ENCODE results near the gene LMNTD2. TPM values are rescaled to one million over a fixed set of nuclear protein-coding genes. Genes with fewer than 3 reads are reported as not detected.

LMNTD2 gene
- total and polyA plus RNA-seq, 4 experiments from 2014 or later = 0.94 to 8.1 (median 4.2) TPM

- peak in 2 of 5 donors; percentile 22 to 66 for DNase-seq
- H3K4me3 Mint-ChIP-seq = peak overlapping the region; percentile 61 to 77 (median 74)
- no peaks in the 10 kb centered on the region for H3K9me3 ChIP-seq (ENCODE audit: control insufficient read depth in 1 of 2, low read length in 2 of 2)
- H3K36me3 Mint-ChIP-seq = peaks cover 0 to 4% of the 10 kb centered on the region in 2 donors
- H3K4me1 ChIP-seq (ENCODE audit: insufficient read depth, low read length) = peaks cover 11% of the 10 kb centered on the region
- H3K4me1 Mint-ChIP-seq = peaks cover 0 to 6% (median 5%) of the 10 kb centered on the region in 4 donors
- H3K27me3 Mint-ChIP-seq = no peaks in the 10 kb centered on the region
- H3K9me3 Mint-ChIP-seq = no peaks in the 10 kb centered on the region
- no peak overlapping the region for H3K4me3 ChIP-seq (ENCODE audit: low read length in 2 of 2)
- CTCF ChIA-PET (ENCODE audit: partially characterized antibody) = no interaction called here
- no peak overlapping the region for H3K27ac ChIP-seq (ENCODE audit: low read depth, low read length)
- POLR2A ChIA-PET (ENCODE audit: partially characterized antibody) = interaction anchor here (1.0 to 7.5 kb wide), 12 partner anchors 8 to 158 kb away, joined by 3 to 62 read pairs (median 6); partner anchors contain the start of genes DEAF1, LMNTD2, LRRC56 and PHRF1
- intact Hi-C loops (cut with micrococcal nuclease) = loop anchor here (1.0 kb wide), 1 partner anchor 7 kb away; the partner anchor contains the start of genes LMNTD2 and RASSF7
- no peaks in the 10 kb centered on the region for H3K27me3 ChIP-seq (ENCODE audit: insufficient read depth, low read length)
- no peaks in the 10 kb centered on the region for H3K36me3 ChIP-seq (ENCODE audit: insufficient read depth, low read length)
- peak overlapping the region; percentile 74 to 93 (median 84) for H3K27ac Mint-ChIP-seq
Measured at GRCh38 chr11:567629-568292, 7.2 kb upstream of the LMNTD2 start.

- peaks cover 14% of the 10 kb centered on the region for H3K4me1 ChIP-seq (ENCODE audit: insufficient read depth, low read length)
- Mint-ChIP-seq H3K4me3 (peak overlapping the region; percentile 61 to 77 (median 74)), H3K27ac (peak overlapping the region; percentile 74 to 93 (median 84)), H3K27me3 (no peaks in the 10 kb centered on the region), H3K4me1 (peaks cover 0 to 6% (median 5%) of the 10 kb centered on the region in 4 donors), H3K9me3 (no peaks in the 10 kb centered on the region), H3K36me3 (peaks cover 0 to 4% of the 10 kb centered on the region in 2 donors)
- intact Hi-C loops (cut with micrococcal nuclease) = no loop called here
- ChIA-PET CTCF (ENCODE audit: partially characterized antibody) (no interaction called here), POLR2A (ENCODE audit: partially characterized antibody) (interaction anchor here (1.0 to 7.5 kb wide), 8 partner anchors 8 to 159 kb away, joined by 3 to 62 read pairs (median 6); partner anchors contain the start of genes DEAF1, LRRC56, PHRF1 and TMEM80)
- H3K9me3 ChIP-seq (ENCODE audit: control insufficient read depth in 1 of 2, low read length in 2 of 2) = no peaks in the 10 kb centered on the region
- H3K27me3 ChIP-seq (ENCODE audit: insufficient read depth, low read length) = no peaks in the 10 kb centered on the region
- no peak overlapping the region for H3K4me3 ChIP-seq (ENCODE audit: low read length in 2 of 2)
- no peaks in the 10 kb centered on the region for H3K36me3 ChIP-seq (ENCODE audit: insufficient read depth, low read length)
- no peak overlapping the region for H3K27ac ChIP-seq (ENCODE audit: low read depth, low read length)
- DNase-seq = peak in 1 of 5 donors; percentile 30
Measured at GRCh38 chr11:567011-567628, 6.6 kb upstream of the LMNTD2 start.

GRCh38 chr11:565921-566509 is 5.5 kb upstream of the LMNTD2 start:
- Histone ChIP-seq H3K4me3 (ENCODE audit: low read length in 2 of 2) (no peak overlapping the region), H3K27me3 (ENCODE audit: insufficient read depth, low read length) (no peaks in the 10 kb centered on the region), H3K36me3 (ENCODE audit: insufficient read depth, low read length) (no peaks in the 10 kb centered on the region), H3K27ac (ENCODE audit: low read depth, low read length) (no peak overlapping the region), H3K4me1 (ENCODE audit: insufficient read depth, low read length) (peaks cover 22% of the 10 kb centered on the region), H3K9me3 (ENCODE audit: control insufficient read depth in 1 of 2, low read length in 2 of 2) (no peaks in the 10 kb centered on the region)
- Mint-ChIP-seq H3K9me3 (no peaks in the 10 kb centered on the region), H3K36me3 (peaks cover 0 to 6% of the 10 kb centered on the region in 2 donors), H3K27me3 (no peaks in the 10 kb centered on the region), H3K4me1 (peaks cover 4 to 12% (median 10%) of the 10 kb centered on the region in 4 donors), H3K4me3 (no peak overlapping the region), H3K27ac (peak overlapping the region in 2 of 7 donors; percentile 29 to 87)
- intact Hi-C loops (cut with micrococcal nuclease) = no loop called here
- ChIA-PET POLR2A (ENCODE audit: partially characterized antibody) (interaction anchor here (1.1 to 7.5 kb wide), 5 partner anchors 9 to 231 kb away, joined by 3 to 62 read pairs (median 4); partner anchors contain the start of genes HRAS and PHRF1), CTCF (ENCODE audit: partially characterized antibody) (interaction anchor here (0.6 to 2.4 kb wide), 3 partner anchors 11 to 129 kb away, joined by 3 to 10 read pairs (median 4); partner anchors contain the start of genes DEAF1 and TMEM80)
- DNase-seq = peak in 1 of 5 donors; percentile 34

GRCh38 chr11:563812-564578 is 3.5 kb upstream of the LMNTD2 start:
- CTCF ChIA-PET (ENCODE audit: partially characterized antibody) = interaction anchor here (2.4 kb wide), 1 partner anchor 9 kb away, joined by 10 read pairs; no protein-coding TSS in a partner anchor
- Mint-ChIP-seq H3K4me3 (peak overlapping the region in 2 of 8 donors; percentile 29 to 35), H3K4me1 (peaks cover 8 to 21% (median 15%) of the 10 kb centered on the region in 4 donors), H3K36me3 (peaks cover 0 to 6% of the 10 kb centered on the region in 2 donors), H3K27me3 (no peaks in the 10 kb centered on the region), H3K27ac (peak overlapping the region in 2 of 7 donors; percentile 52 to 68), H3K9me3 (no peaks in the 10 kb centered on the region)
- intact Hi-C loops (cut with micrococcal nuclease) = no loop called here
- Histone ChIP-seq H3K9me3 (ENCODE audit: control insufficient read depth in 1 of 2, low read length in 2 of 2) (no peaks in the 10 kb centered on the region), H3K4me1 (ENCODE audit: insufficient read depth, low read length) (peaks cover 23% of the 10 kb centered on the region), H3K4me3 (ENCODE audit: low read length in 2 of 2) (no peak overlapping the region), H3K27me3 (ENCODE audit: insufficient read depth, low read length) (no peaks in the 10 kb centered on the region), H3K36me3 (ENCODE audit: insufficient read depth, low read length) (no peaks in the 10 kb centered on the region), H3K27ac (ENCODE audit: low read depth, low read length) (no peak overlapping the region)
- POLR2A ChIA-PET (ENCODE audit: partially characterized antibody) = interaction anchor here (7.1 to 7.5 kb wide), 2 partner anchors 9 to 12 kb away, joined by 56 to 62 read pairs; partner anchors contain the start of gene PHRF1
- peak in 1 of 5 donors; percentile 21 for DNase-seq

GRCh38 chr11:563066-563811 is 2.7 kb upstream of the LMNTD2 start:
- intact Hi-C loops (cut with micrococcal nuclease) = no loop called here
- H3K27ac Mint-ChIP-seq = peak overlapping the region in 2 of 7 donors; percentile 52 to 67
- H3K9me3 Mint-ChIP-seq = no peaks in the 10 kb centered on the region
- peaks cover 0 to 6% of the 10 kb centered on the region in 2 donors for H3K36me3 Mint-ChIP-seq
- Histone ChIP-seq H3K9me3 (ENCODE audit: control insufficient read depth in 1 of 2, low read length in 2 of 2) (no peaks in the 10 kb centered on the region), H3K36me3 (ENCODE audit: insufficient read depth, low read length) (no peaks in the 10 kb centered on the region), H3K27ac (ENCODE audit: low read depth, low read length) (no peak overlapping the region), H3K4me1 (ENCODE audit: insufficient read depth, low read length) (peaks cover 21% of the 10 kb centered on the region), H3K27me3 (ENCODE audit: insufficient read depth, low read length) (no peaks in the 10 kb centered on the region), H3K4me3 (ENCODE audit: low read length in 2 of 2) (no peak overlapping the region)
- peak in 1 of 5 donors; percentile 32 for DNase-seq
- peak overlapping the region in 2 of 8 donors; percentile 21 to 43 for H3K4me3 Mint-ChIP-seq
- CTCF ChIA-PET (ENCODE audit: partially characterized antibody) = interaction anchor here (2.4 kb wide), 1 partner anchor 8 kb away, joined by 10 read pairs; no protein-coding TSS in a partner anchor
- peaks cover 8 to 21% (median 14%) of the 10 kb centered on the region in 4 donors for H3K4me1 Mint-ChIP-seq
- no peaks in the 10 kb centered on the region for H3K27me3 Mint-ChIP-seq
- POLR2A ChIA-PET (ENCODE audit: partially characterized antibody) = interaction anchor here (7.1 to 7.5 kb wide), 2 partner anchors 8 to 12 kb away, joined by 56 to 62 read pairs; partner anchors contain the start of gene PHRF1

GRCh38 chr11:562046-562645 is 1.6 kb upstream of the LMNTD2 start:
- Mint-ChIP-seq H3K9me3 (no peaks in the 10 kb centered on the region), H3K27ac (no peak overlapping the region), H3K27me3 (no peaks in the 10 kb centered on the region), H3K4me3 (peak overlapping the region; percentile 84 to 94 (median 89)), H3K36me3 (peaks cover 0 to 6% of the 10 kb centered on the region in 2 donors), H3K4me1 (peaks cover 8 to 16% (median 13%) of the 10 kb centered on the region in 4 donors)
- ChIA-PET CTCF (ENCODE audit: partially characterized antibody) (no interaction called here), POLR2A (ENCODE audit: partially characterized antibody) (interaction anchor here (1.0 to 7.1 kb wide), 8 partner anchors 7 to 56 kb away, joined by 3 to 56 read pairs (median 4); partner anchors contain the start of genes PHRF1 and RNH1)
- H3K36me3 ChIP-seq (ENCODE audit: insufficient read depth, low read length) = no peaks in the 10 kb centered on the region
- DNase-seq = peak in 1 of 5 donors; percentile 29
- no peaks in the 10 kb centered on the region for H3K27me3 ChIP-seq (ENCODE audit: insufficient read depth, low read length)
- H3K27ac ChIP-seq (ENCODE audit: low read depth, low read length) = peak overlapping the region; percentile 62
- H3K4me1 ChIP-seq (ENCODE audit: insufficient read depth, low read length) = peaks cover 21% of the 10 kb centered on the region
- intact Hi-C loops (cut with micrococcal nuclease) = no loop called here
- no peaks in the 10 kb centered on the region for H3K9me3 ChIP-seq (ENCODE audit: control insufficient read depth in 1 of 2, low read length in 2 of 2)
- H3K4me3 ChIP-seq (ENCODE audit: low read length in 2 of 2) = peak overlapping the region in 1 of 2 donors; percentile 75
